Measurements from ENCODE around the gene ZNF334.

Gene ZNF334

DNA sequence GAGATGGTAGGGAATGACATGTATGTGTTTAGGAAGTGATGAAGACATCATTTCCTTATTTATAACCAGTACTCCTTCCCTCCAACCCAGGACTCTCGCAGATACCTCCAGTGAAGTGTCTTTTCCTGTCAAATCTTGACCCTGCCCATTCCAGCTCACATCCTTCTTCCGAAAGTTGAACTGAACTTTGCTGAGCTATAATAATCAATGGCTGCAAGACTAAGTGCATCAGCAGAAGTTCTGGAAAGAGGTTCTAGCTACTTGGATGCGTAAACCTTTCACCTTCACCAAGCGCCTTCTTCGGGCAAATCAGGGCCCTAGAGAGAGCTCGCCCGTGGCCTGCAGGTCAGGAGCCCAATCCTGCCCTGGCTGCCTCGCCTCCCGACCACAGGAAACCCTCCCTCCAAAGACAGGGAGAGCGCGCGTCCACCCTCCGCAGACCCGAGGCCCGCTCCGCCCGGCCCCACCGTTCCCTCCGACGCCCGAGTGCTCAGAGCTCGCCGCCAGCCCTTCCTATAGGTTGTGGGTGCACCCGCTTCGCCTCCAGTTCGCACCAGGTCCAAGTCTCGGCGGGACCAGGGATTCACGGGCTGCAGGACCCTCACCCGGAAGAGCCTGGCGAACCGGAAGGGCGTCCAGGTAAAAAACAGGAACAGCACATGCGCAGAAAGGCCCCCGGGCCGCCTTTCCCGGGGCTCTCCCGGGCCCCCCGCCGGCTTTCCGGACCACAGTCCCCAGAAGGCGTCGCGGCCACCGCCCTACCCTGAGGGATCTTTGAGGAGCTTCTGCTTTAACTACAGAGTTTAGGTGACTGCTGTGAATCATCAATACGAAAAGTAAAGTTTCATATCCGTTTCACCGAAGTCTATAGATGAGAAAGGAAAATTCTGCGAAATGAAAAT is at the start of gene ZNF334:
TSS of gene ZNF334 (minus strand) at position 617 of the 902 bp plus-strand sequence. CDS start 1,457 bp downstream, outside the sequence.
- in situ Hi-C loops (cut with MboI; ENCODE audit: low sequenced_read_pairs) = no loop called here

GRCh38 chr20:46562373-46563169 is 49.2 kb upstream of the ZNF334 start:
- in situ Hi-C loops (cut with MboI; ENCODE audit: low sequenced_read_pairs) = no loop called here

DNA sequence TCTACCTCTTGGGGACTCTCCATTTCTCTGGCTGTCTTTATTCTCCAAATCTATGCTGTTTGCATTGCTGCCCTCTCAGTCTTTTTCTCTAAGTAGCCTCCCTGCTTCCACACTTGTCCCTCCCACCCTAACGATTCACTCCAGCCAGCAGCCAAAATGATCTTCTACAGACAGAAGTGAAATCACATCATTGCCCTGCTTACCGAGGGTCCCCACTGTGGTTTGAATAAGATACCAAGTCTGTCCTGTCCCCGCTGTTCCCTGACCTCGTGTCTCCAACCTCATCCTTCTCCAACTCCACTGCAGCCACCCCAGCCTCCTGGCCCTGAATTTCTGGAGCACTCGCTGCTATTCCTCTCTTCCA is 48.6 kb upstream of the ZNF334 start:
- in situ Hi-C loops (cut with MboI; ENCODE audit: low sequenced_read_pairs) = no loop called here

- in situ Hi-C loops (cut with MboI; ENCODE audit: low sequenced_read_pairs) = no loop called here
Measured at GRCh38 chr20:46559685-46560440, 46.5 kb upstream of the ZNF334 start.

GRCh38 chr20:46559001-46559400 is 45.6 kb upstream of the ZNF334 start:
- in situ Hi-C loops (cut with MboI; ENCODE audit: low sequenced_read_pairs) = no loop called here

GRCh38 chr20:46558511-46558959 is 45.2 kb upstream of the ZNF334 start:
- in situ Hi-C loops (cut with MboI; ENCODE audit: low sequenced_read_pairs) = no loop called here

GRCh38 chr20:46557231-46557956 is 44.0 kb upstream of the ZNF334 start:
- in situ Hi-C loops (cut with MboI; ENCODE audit: low sequenced_read_pairs) = no loop called here

DNA sequence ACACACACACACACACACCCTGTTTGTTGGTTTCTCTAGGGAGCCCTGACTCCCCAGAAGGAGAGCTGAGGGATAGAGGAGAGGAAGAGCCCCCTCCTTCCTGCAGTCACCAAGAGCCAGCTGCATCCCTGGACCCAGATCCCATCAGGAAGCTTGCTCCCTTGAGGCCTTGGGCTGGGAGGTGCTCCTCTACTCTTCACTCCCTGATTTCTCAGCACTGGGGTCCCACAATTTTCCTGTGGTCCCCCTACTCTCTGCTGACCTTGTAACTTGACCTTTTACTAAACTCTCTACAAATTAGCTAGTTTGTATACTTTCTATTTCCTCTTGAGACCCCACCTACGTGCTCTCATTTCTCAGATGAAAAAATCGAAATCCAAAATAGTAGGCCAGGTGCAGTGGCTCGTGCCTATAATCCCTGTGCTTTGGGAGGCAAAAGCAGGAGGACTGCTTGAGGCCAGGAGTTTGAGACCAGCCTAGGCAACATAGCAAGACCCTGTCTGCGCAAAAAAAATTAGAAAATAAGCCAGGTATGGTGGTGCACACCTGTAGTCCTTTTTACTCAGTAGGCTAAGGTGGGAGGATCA is 42.1 kb upstream of the ZNF334 start:
- in situ Hi-C loops (cut with MboI; ENCODE audit: low sequenced_read_pairs) = no loop called here

DNA sequence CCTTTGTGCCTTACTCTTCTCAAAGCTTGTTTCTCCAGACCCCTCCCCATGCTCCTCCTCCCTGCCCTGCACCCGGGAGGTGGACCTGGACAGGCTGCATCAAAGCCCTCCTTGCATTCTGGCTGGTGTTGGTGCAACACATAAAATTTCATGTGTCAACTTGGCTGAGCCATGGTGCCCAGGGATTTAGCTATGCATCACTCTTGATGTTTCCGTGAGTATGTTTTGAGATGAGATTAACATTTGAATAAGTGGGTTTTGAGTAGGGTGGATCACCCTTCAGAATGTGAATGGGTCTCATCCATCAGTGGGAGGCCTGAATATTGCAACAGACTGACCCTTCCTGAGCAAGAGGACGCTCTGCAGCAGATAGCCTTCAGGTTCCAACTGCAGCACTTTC is 41.5 kb upstream of the ZNF334 start:
- in situ Hi-C loops (cut with MboI; ENCODE audit: low sequenced_read_pairs) = no loop called here

DNA sequence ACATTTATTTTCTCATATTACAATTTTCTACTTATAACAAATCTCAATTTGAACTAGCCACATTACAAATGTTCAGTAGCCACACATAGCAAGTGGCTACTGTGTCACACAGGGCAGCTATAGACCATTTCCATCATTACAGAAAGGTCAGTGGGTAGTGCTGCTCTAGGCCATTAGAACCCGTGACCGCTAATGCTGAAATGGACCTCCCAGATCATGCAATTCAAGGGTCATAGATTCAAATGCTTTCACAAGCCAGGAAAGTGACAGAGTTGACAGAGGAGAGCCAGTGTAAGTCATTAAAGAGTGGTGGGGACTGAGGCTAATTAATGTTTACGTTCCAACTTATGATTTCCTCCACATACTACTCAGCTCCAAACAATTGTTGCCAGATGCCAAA is 40.6 kb upstream of the ZNF334 start:
- in situ Hi-C loops (cut with MboI; ENCODE audit: low sequenced_read_pairs) = no loop called here

GRCh38 chr20:46552460-46553420 is 39.4 kb upstream of the ZNF334 start:
- in situ Hi-C loops (cut with MboI; ENCODE audit: low sequenced_read_pairs) = no loop called here

- in situ Hi-C loops (cut with MboI; ENCODE audit: low sequenced_read_pairs) = no loop called here
Measured at GRCh38 chr20:46551522-46552381, 38.4 kb upstream of the ZNF334 start.

DNA sequence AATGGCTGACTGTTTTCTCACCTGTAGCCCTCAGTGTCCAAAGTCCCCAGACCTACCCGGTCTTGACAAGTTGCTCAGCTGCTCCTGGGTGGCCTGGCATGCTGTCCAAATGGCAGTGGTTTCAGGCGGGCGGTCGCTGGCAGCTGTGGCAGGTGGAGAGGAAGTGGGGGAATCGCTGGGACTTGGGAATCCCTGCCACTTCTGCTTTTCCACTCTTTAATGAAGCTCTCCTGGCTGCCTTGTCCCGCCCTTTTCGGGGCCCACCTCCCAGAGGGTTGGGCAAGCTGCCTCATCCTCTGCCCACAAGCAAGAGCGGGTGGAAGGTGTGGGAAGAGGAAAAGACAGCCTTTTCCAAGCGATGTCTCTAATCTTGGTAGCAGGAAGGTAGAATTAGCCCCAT is 37.1 kb upstream of the ZNF334 start, which contains the start of gene OCSTAMP:
TSS of gene OCSTAMP (minus strand) at position 194 of the 400 bp plus-strand sequence. CDS start at position 100, 94 bp downstream.
- in situ Hi-C loops (cut with MboI; ENCODE audit: low sequenced_read_pairs) = no loop called here

DNA sequence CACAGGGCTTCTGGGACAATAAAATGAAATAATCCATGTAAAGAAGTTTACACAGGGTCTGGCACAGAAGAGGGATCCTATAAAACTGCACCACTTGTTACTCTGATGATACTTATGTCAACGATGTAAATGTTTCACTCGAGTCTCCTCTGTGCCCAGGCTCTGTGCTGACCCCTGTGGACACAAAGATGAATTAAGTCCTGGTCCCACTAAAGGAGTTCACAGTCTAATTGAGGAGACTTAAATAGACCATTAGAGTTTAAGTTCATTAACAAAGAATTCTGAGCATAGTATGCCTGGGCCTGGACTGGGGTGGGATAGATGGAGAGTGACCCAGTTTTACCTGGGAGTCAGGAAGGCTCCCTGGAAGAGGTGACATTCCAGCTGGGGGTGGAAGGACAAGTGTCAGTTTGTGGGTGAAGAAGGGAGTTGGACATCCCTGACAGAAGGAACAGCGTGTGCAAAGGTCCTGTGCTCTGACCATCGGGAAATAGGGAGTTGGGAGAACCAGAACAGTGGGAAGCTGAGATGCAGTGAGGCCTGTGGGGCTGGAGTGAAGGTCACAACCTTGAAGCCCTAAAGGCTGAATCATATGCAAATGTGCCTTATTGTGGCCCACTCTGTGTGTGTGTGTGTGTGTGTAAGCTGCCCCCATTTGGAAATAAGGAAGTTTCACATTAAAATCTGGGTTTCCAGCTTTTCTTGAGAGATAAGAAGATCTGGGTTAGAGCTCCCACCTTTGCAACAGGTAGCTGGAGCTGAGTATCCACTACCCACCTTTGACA is 36.0 kb upstream of the ZNF334 start:
- in situ Hi-C loops (cut with MboI; ENCODE audit: low sequenced_read_pairs) = no loop called here

GRCh38 chr20:46548688-46549087 is 35.3 kb upstream of the ZNF334 start:
- in situ Hi-C loops (cut with MboI; ENCODE audit: low sequenced_read_pairs) = no loop called here

- in situ Hi-C loops (cut with MboI; ENCODE audit: low sequenced_read_pairs) = no loop called here
Measured at GRCh38 chr20:46547995-46548394, 34.6 kb upstream of the ZNF334 start.

DNA sequence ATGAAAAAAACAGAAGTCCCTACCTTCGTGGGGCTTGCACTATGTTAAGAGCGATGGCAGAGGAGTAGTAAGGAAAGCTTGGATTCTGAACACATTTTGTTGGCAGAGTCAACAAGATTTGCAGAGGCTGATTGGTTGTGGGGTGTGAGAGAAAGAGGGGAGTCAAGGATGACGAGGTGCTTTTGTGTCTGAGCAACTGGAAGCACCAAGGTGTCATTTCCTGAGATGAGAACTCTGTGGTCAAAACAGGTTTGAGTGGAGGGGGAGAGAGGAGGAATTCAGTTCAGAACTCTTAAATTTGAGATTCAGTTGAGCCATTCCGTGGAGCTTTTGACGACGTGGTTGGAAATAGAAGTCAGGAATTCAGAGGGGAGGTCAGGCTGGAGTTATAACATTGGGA is 33.6 kb upstream of the ZNF334 start:
- in situ Hi-C loops (cut with MboI; ENCODE audit: low sequenced_read_pairs) = no loop called here

Data from HL-60/S4 treated with retinoic acid at 250 ng/mL for 4 days and 3 days (cell line).